Parathyroid adenoma (tissue), 2 donors: ENCODE results near the gene SMAD4.
"Not testable (repeated sequence)": the region's sequence is repeated elsewhere in the genome, so short reads cannot be mapped to it uniquely, and the experiment has no call there.

Experiments used
- H2AFZ ChIP-seq: fragments of 300-600 bp; sonication (generic); one replicate; pipeline ENCODE4 v1.7.0; 2017; ENCODE audit warnings: antibody characterized with exemption, mild to moderate bottlenecking
- H3K27ac ChIP-seq: fragments of 300-600 bp; sonication (generic); one replicate; pipeline ENCODE4 v1.7.0; 2017
- H3K27me3 ChIP-seq: fragments of 300-600 bp; sonication (generic); one replicate; pipeline ENCODE4 v1.7.0; 2017; ENCODE audit warnings: low read length; ENCODE audit not compliant: control insufficient read depth, insufficient read depth
- H3K36me3 ChIP-seq: fragments of 300-600 bp; sonication (generic); one replicate; pipeline ENCODE4 v1.7.0; 2017; ENCODE audit warnings: low read length; ENCODE audit not compliant: control insufficient read depth, insufficient read depth
- H3K4me1 ChIP-seq: fragments of 300-600 bp; sonication (generic); one replicate; pipeline ENCODE4 v1.7.0; 2017; ENCODE audit warnings: control low read depth
- H3K4me2 ChIP-seq: fragments of 300-600 bp; sonication (generic); one replicate; pipeline ENCODE4 v1.7.0; 2017; ENCODE audit warnings: low read length
- H3K4me3 ChIP-seq: fragments of 300-600 bp; sonication (generic); one replicate; pipeline ENCODE4 v1.7.0; 2017; ENCODE audit warnings: low read depth, low read length
- H3K79me2 ChIP-seq: fragments of 300-600 bp; sonication (generic); one replicate; pipeline ENCODE4 v1.7.0; 2017; ENCODE audit warnings: control low read depth
- H3K9ac ChIP-seq: fragments of 300-600 bp; sonication (generic); one replicate; pipeline ENCODE4 v1.7.0; 2017; ENCODE audit warnings: mild to moderate bottlenecking
- H3K9me3 ChIP-seq: fragments of 300-600 bp; sonication (generic); one replicate; pipeline ENCODE4 v1.7.0; 2017; ENCODE audit warnings: low read length; ENCODE audit not compliant: control insufficient read depth
- CTCF ChIP-seq: fragments of 300-600 bp; sonication (generic); IDR thresholded peaks from one replicate; pipeline ENCODE4 v1.7.0; 2017; ENCODE audit warnings: antibody characterized with exemption, mild to moderate bottlenecking
- donor health status: primary hyperparathyroidism.

SMAD4 gene

GRCh38 chr18:51092117-51092516 is 62.1 kb downstream of the SMAD4 start:
- Histone ChIP-seq H3K27me3 (no peaks in the 10 kb centered on the region), H2AFZ (no peak overlapping the region), H3K4me1 (no peaks in the 10 kb centered on the region), H3K9me3 (no peaks in the 10 kb centered on the region), H3K79me2 (no peaks in the 10 kb centered on the region), H3K27ac (no peak overlapping the region), H3K9ac (no peak overlapping the region), H3K4me2 (no peak overlapping the region), H3K4me3 (no peak overlapping the region), H3K36me3 (no peaks in the 10 kb centered on the region)
- no peak for TF ChIP-seq CTCF

GRCh38 chr18:51092967-51093366 is 63.0 kb downstream of the SMAD4 start:
- H2AFZ ChIP-seq, H3K79me2 ChIP-seq, H3K9ac ChIP-seq, H3K27ac ChIP-seq, H3K36me3 ChIP-seq, H3K4me2 ChIP-seq, H3K27me3 ChIP-seq, H3K4me1 ChIP-seq, H3K9me3 ChIP-seq, H3K4me3 ChIP-seq: not testable (repeated sequence)

GRCh38 chr18:51097021-51097822 is 67.2 kb downstream of the SMAD4 start:
- H3K36me3 ChIP-seq, result no peaks in the 10 kb centered on the region
- no peak overlapping the region for H2AFZ ChIP-seq
- no peaks in the 10 kb centered on the region for H3K9me3 ChIP-seq
- no peaks in the 10 kb centered on the region for H3K4me1 ChIP-seq
- TF ChIP-seq CTCF, result no peak
- no peak overlapping the region for H3K4me2 ChIP-seq
- no peak overlapping the region for H3K9ac ChIP-seq
- H3K27ac ChIP-seq, result no peak overlapping the region
- H3K4me3 ChIP-seq, result no peak overlapping the region
- H3K27me3 ChIP-seq, result no peaks in the 10 kb centered on the region
- no peaks in the 10 kb centered on the region for H3K79me2 ChIP-seq

GRCh38 chr18:51098082-51098481 is 68.1 kb downstream of the SMAD4 start:
- Histone ChIP-seq H3K36me3 (no peaks in the 10 kb centered on the region), H3K9ac (no peak overlapping the region), H3K79me2 (no peaks in the 10 kb centered on the region), H2AFZ (no peak overlapping the region), H3K27me3 (no peaks in the 10 kb centered on the region), H3K27ac (no peak overlapping the region), H3K9me3 (no peaks in the 10 kb centered on the region), H3K4me3 (no peak overlapping the region), H3K4me1 (no peaks in the 10 kb centered on the region), H3K4me2 (no peak overlapping the region)
- TF ChIP-seq CTCF, result no peak

DNA sequence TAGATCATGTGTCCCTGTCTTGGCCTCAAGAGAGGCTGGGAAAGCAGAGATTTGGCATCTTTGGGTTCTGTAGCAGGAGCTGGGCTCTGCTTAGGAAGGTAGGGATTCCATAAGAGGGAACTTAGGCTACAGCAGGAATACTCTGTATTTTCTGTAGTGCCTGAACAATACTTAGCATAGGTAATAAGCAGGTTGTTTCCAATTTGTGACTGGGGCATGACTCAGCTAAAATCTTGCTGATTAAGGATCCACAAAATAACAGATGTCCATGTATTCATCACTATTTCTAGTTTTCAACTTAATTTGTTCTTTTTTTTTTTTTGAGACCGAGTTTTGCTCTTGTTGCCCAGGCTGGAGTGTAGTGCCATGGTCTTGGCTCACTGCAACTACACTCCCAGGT is 68.5 kb downstream of the SMAD4 start:
- H3K4me2 ChIP-seq, result no peak overlapping the region
- no peak overlapping the region for H3K4me3 ChIP-seq
- H3K36me3 ChIP-seq, result no peaks in the 10 kb centered on the region
- no peak for TF ChIP-seq CTCF
- H3K9ac ChIP-seq, result no peak overlapping the region
- no peaks in the 10 kb centered on the region for H3K4me1 ChIP-seq
- no peaks in the 10 kb centered on the region for H3K79me2 ChIP-seq
- H3K9me3 ChIP-seq, result no peaks in the 10 kb centered on the region
- H3K27ac ChIP-seq, result no peak overlapping the region
- H2AFZ ChIP-seq, result no peak overlapping the region
- H3K27me3 ChIP-seq, result no peaks in the 10 kb centered on the region
